HEK293T (cell line): ENCODE data around the gene PCGF2.

Experiments used
- BHLHE40 ChIP-seq: fragments of 450-650 bp; IDR thresholded peaks from 2 replicates; pipeline ENCODE4 v1.6.1; 2016; ENCODE audit warnings: mild to moderate bottlenecking, moderate library complexity, borderline replicate concordance
- FOXM1 ChIP-seq: fragments of 450-650 bp; IDR thresholded peaks from 2 replicates; pipeline ENCODE4 v1.6.1; 2017; ENCODE audit warnings: mild to moderate bottlenecking, borderline replicate concordance
- SP1 ChIP-seq: fragments of 450-650 bp; IDR thresholded peaks from 2 replicates; pipeline ENCODE4 v1.6.1; 2017
- SUZ12 ChIP-seq: fragments of 450-650 bp; IDR thresholded peaks from 2 replicates; pipeline ENCODE4 v1.6.1; 2016; ENCODE audit warnings: mild to moderate bottlenecking

- TF ChIP-seq SP1 (no peak), SUZ12 (no peak), BHLHE40 (no peak), FOXM1 (no peak)
Observed at GRCh38 chr17:38706505-38707216, 41.5 kb downstream of the PCGF2 start.
